Vagina (tissue), 2 donors: ENCODE data around the gene MTMR3. TPM values are rescaled to one million over a fixed set of nuclear protein-coding genes. Genes with fewer than 3 reads are reported as not detected.
"Not testable (repeated sequence)": the region's sequence is repeated elsewhere in the genome, so short reads cannot be mapped to it uniquely, and the experiment has no call there.

Experiments used
- DNase-seq, 2 donors: peaks; one replicate each; pipeline ENCODE4 v3.0.0-alpha.2; 2017; ENCODE audit errors: extremely low spot score in 2 of 2
- H3K27ac ChIP-seq: fragments of 200-600 bp; sonication (generic); one replicate; pipeline ENCODE4 v1.5.1; 2019
- H3K27me3 ChIP-seq: fragments of 200-600 bp; sonication (generic); one replicate; pipeline ENCODE4 v1.5.1; 2019
- H3K36me3 ChIP-seq, 2 donors: fragments of 200-600 bp; sonication (generic); one replicate each; pipeline ENCODE4 v1.5.1; 2017 to 2019
- H3K4me1 ChIP-seq: fragments of 200-600 bp; sonication (generic); one replicate; pipeline ENCODE4 v1.5.1; 2019
- H3K4me3 ChIP-seq, 2 donors: fragments of 200-600 bp; sonication (generic); 1 replicate in 1 of 2; 2 replicates in 1 of 2; pipeline ENCODE4 v1.5.1; 2016 to 2019
- H3K9me3 ChIP-seq: fragments of 200-600 bp; sonication (generic); one replicate; pipeline ENCODE4 v1.5.1; 2019
- CTCF ChIP-seq, 3 experiments: fragments of 450-650 bp in 2 of 3; fragments of 200-600 bp in 1 of 3; sonication (generic) in 1 of 3; IDR thresholded peaks; one replicate each; pipeline ENCODE4 v1.5.1; 2017 to 2019; ENCODE audit warnings: antibody characterized with exemption in 3 of 3, mild to moderate bottlenecking in 2 of 3, moderate library complexity in 2 of 3
- POLR2A ChIP-seq, 2 donors: fragments of 450-650 bp; IDR thresholded peaks; one replicate each; pipeline ENCODE4 v1.6.1; 2017; ENCODE audit warnings: antibody characterized with exemption in 2 of 2, mild to moderate bottlenecking in 2 of 2, moderate library complexity in 2 of 2
- POLR2AphosphoS5 ChIP-seq, 2 donors: sonication (generic); formaldehyde crosslinking; IDR thresholded peaks; one replicate each; pipeline ENCODE4 v1.9.0; 2017; ENCODE audit warnings: antibody characterized with exemption in 2 of 2, mild to moderate bottlenecking in 2 of 2, low read depth in 1 of 2; ENCODE audit not compliant: insufficient read depth in 1 of 2
- intact Hi-C: fragments of 100-400 bp; cut with DNase I; formaldehyde crosslinking; loops from one replicate; pipeline ENCODE4 v1.15.1; 2023
- total RNA-seq: library from RNA; depleted of rRNA; stranded (reverse); fragments of >200 nt; gene quantifications from one replicate; pipeline ENCODE4 v1.2.3, GENCODE V29; 2016

MTMR3 gene
- 66.8 TPM for total RNA-seq

- H3K36me3 ChIP-seq: no peaks in the 10 kb centered on the region
- peak within 1 kb of the TSS; percentile 82 to 98 for H3K4me3 ChIP-seq
- peak within 1 kb of the TSS; percentile 99 for H3K27ac ChIP-seq
- H3K27me3 ChIP-seq: no peaks in the 10 kb centered on the region
- peak in 1 of 2 donors; percentile 66 for TF ChIP-seq POLR2AphosphoS5 (IDR thresholded peaks at IDR 0.05; ENCODE audit: insufficient read depth in 1 of 2, low read depth in 1 of 2)
- TF ChIP-seq CTCF (IDR thresholded peaks at IDR 0.05): peak; percentile 22 to 49 (median 33)
- TF ChIP-seq POLR2A (IDR thresholded peaks at IDR 0.05): peak in 1 of 2 donors; percentile 44
- peak in 1 of 2 donors; percentile 90 for DNase-seq
- peaks cover 47% of the 10 kb centered on the region for H3K4me1 ChIP-seq
- intact Hi-C loops: no loop called here
- H3K9me3 ChIP-seq: no peaks in the 10 kb centered on the region
These were observed at the start of gene MTMR3 for GRCh38 chr22:29883045-29883774. Gene MTMR3, plus strand, starts transcription at chr22:29883174. Its CDS starts 87,886 bp downstream, at chr22:29971060.

- Histone ChIP-seq H3K27me3 (no peaks in the 10 kb centered on the region), H3K36me3 (peaks cover 0 to 8% of the 10 kb centered on the region in 2 donors), H3K4me1 (peaks cover 22% of the 10 kb centered on the region), H3K4me3 (no peak overlapping the region), H3K9me3 (no peaks in the 10 kb centered on the region), H3K27ac (no peak overlapping the region)
- TF ChIP-seq POLR2AphosphoS5 (IDR thresholded peaks at IDR 0.05; ENCODE audit: insufficient read depth in 1 of 2, low read depth in 1 of 2) (no peak), POLR2A (IDR thresholded peaks at IDR 0.05) (no peak), CTCF (IDR thresholded peaks at IDR 0.05) (no peak)
- no peak for DNase-seq
- intact Hi-C loops: loop anchor here (10.0 kb wide), 1 partner anchor 69 kb away; the partner anchor contains the start of genes UQCR10 and ZMAT5
These were observed 49.5 kb upstream of the MTMR3 start for GRCh38 chr22:29833392-29833965.

- Histone ChIP-seq H3K4me3 (no peak overlapping the region), H3K9me3 (no peaks in the 10 kb centered on the region), H3K36me3 (peaks cover 0 to 8% of the 10 kb centered on the region in 2 donors), H3K27me3 (no peaks in the 10 kb centered on the region), H3K4me1 (peaks cover 22% of the 10 kb centered on the region), H3K27ac (no peak overlapping the region)
- TF ChIP-seq POLR2A (IDR thresholded peaks at IDR 0.05) (no peak), CTCF (IDR thresholded peaks at IDR 0.05) (no peak), POLR2AphosphoS5 (IDR thresholded peaks at IDR 0.05; ENCODE audit: insufficient read depth in 1 of 2, low read depth in 1 of 2) (no peak)
- DNase-seq: no peak
- intact Hi-C loops: loop anchor here (10.0 kb wide), 1 partner anchor 69 kb away; the partner anchor contains the start of genes UQCR10 and ZMAT5
These were observed 48.9 kb upstream of the MTMR3 start for GRCh38 chr22:29834046-29834445.

- intact Hi-C loops: loop anchor here (10.0 kb wide), 1 partner anchor 72 kb away; the partner anchor contains the start of genes UQCR10 and ZMAT5
- not testable (repeated sequence) for H3K9me3 ChIP-seq, DNase-seq, H3K27me3 ChIP-seq, H3K36me3 ChIP-seq, H3K27ac ChIP-seq
- Histone ChIP-seq H3K4me3 (peak overlapping the region in 1 of 2 donors; percentile 78), H3K4me1 (peaks cover 22% of the 10 kb centered on the region)
These were observed 46.1 kb upstream of the MTMR3 start for GRCh38 chr22:29836791-29837370.

GRCh38 chr22:29837741-29838598 is 45.0 kb upstream of the MTMR3 start, which contains the start of gene ASCC2:
Gene ASCC2, minus strand, starts transcription at chr22:29838274. Its CDS starts 5,949 bp downstream, at chr22:29832325.
- TF ChIP-seq POLR2A (IDR thresholded peaks at IDR 0.05): peak in 1 of 2 donors; percentile 52
- TF ChIP-seq CTCF (IDR thresholded peaks at IDR 0.05): no peak
- TF ChIP-seq POLR2AphosphoS5 (IDR thresholded peaks at IDR 0.05; ENCODE audit: insufficient read depth in 1 of 2, low read depth in 1 of 2): peak; percentile 84 to 97
- Histone ChIP-seq H3K4me1 (peaks cover 23% of the 10 kb centered on the region), H3K36me3 (no peaks in the 10 kb centered on the region), H3K4me3 (peak within 1 kb of the TSS; percentile 78 to 86), H3K27ac (peak within 1 kb of the TSS; percentile 67), H3K27me3 (no peaks in the 10 kb centered on the region), H3K9me3 (no peaks in the 10 kb centered on the region)
- intact Hi-C loops: loop anchor here (10.0 kb wide), 1 partner anchor 73 kb away; the partner anchor contains the start of genes UQCR10 and ZMAT5
- DNase-seq: peak; percentile 98
